Ammon's horn (tissue), 1 donor: ENCODE data around the gene TEKT3.

Experiments
- DNase-seq: peaks from one replicate; pipeline ENCODE4 v3.0.0-alpha.2; 2016; ENCODE audit warnings: low spot score

TEKT3 gene

DNA sequence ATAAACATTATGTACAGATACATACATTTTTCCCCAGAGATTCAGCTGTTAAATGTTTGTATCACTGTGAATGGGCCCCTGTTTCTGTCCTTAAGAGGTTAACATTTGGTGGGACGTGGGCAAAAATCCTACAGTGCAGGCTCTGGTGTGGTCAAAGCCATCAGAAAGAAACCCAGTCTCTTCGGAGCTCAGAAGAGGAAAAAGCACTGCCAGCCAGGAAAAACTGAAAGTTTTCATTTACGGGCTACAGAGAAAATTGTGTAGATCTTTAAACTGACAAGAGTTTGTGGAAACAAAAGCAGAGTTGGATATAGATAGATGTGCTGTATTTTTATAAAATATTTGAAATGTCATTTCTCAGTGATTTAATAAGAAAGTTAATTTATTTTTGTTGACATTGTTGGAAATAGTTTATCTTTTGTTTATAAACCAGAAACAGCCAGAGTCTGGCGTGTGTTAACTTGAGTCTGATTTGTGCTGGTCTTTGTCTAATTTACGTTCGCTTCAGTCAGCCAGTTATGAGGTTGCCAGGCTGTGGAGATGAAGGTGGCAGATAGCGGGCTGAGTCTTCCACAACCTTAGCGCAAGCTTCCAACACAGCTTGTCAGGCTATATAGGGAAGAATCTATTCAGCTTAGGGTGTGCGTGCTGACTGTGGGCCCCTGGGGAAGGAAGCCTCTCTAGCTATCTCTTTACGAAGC lies 9.5 kb upstream of the TEKT3 start:
- no peak for DNase-seq

DNA sequence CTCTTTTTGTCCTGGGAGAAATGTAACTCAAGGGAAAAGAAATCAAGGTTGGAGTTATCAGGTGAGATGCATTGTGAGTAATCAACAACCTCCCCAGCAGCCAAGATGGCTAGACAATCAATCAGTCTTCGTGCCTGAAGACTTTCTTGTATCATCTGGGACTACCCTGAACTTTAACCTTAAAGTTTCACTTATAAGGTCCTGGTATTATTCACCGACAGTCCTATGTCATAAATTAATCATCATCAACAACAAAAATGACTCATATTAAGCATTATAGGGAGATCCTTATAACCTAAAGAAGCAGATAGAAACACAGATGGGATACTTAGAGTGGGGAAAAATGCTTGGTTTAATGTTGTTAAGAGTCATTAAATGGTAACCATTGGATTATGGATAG lies 7.7 kb upstream of the TEKT3 start:
- no peak for DNase-seq

DNA sequence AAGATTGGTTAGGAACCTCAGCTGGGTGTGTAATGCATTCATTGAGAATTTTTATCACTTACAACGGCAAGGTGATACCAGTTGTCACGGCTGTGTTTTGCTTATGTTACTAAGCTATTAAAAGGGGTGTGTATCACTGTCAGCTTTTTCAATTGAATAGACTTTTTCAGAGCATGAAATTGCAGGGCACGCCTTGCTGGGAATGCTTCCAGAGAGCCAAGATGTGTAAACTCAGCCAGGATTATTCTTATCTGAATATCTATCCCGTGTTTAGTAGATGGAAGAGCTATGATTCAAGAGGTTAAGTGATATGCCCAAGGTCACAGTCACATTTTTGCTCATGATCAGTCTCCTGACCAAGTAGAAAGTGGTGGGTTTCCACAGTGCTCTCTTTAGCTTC lies 6.6 kb upstream of the TEKT3 start:
- DNase-seq: no peak

DNA sequence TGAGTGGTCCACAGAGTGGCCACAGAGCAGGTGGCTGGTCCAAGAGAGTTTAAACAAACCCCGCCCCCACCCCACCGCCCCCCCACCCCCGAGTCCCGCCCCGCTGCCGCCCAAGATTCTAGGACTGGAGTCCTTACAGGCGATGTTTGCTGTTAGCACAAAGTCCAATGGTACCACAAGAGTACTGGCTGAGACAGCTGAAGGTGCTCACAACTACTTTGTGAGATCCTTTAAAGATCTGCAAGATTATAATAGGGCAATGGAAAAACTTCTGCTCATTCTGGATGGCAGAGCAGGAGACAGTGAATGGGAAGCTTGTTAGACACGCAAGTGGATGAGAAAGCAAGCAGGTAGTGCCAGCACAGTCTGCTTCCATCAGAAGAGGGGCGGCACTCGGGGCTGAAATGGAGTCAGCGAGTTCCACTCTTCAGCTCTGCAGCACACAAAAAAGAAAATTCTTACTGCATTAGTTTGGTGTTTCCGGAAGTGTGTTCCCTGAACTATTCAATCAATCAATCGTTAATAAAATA lies 4.7 kb upstream of the TEKT3 start:
- no peak for DNase-seq

DNA sequence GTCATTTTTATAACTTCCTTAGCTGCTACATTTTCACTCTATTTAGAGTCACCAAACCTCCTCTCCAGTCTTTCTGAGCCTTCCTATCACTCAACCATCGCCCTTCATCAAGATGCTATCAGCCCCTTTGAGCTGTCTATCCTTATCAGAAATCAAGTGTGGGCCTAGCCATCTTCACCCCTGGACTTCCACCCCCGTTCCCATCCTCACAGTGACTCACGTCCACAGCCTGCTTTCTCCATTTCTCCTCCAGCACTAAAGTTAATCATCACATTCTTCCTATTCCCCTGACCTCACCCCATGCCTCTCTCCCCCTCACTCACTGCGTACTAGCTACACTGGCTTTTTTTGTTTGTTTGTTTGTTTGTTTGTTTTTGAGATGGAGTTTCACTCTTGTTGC lies 2.4 kb upstream of the TEKT3 start:
- no peak for DNase-seq

DNA sequence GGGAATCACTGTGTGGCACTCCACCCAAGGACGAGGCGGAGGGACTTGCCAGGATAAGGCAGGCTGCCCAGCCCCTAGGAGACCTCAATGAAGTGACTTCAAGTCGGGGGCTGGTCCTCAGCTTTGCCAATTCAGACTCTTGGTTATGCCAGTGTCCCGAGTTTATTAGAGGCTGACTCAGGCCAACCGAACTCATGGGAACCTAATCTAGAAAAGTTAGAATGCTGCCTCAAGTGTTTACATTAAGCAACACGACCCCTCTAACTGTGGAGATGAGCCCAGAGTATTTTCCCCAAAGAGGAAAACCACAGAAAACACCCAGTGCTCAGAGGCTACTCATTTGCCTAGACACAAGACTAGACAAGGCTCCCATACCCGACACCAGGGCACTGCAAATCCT lies 1.1 kb upstream of the TEKT3 start:
- no peak for DNase-seq

DNA sequence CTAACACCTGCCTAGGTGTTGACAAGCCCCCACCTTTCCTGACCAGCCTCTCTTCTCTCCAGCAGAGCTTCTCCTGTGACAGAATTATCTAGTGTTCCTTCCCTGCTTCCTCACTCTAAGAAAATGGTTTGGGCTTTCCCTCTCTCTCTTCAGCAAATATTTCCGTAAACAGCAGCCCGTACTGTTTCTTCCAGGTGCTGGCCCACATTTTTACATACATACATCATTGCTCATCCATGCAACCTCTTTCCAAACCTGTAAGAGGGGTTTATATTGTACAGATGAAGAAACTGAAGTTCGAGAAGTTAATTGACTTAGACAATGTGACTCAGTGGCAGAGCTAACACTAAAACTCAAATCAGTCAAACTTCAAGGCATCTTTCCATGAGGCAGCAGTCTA lies 569 bp upstream of the TEKT3 start:
- no peak for DNase-seq

DNA sequence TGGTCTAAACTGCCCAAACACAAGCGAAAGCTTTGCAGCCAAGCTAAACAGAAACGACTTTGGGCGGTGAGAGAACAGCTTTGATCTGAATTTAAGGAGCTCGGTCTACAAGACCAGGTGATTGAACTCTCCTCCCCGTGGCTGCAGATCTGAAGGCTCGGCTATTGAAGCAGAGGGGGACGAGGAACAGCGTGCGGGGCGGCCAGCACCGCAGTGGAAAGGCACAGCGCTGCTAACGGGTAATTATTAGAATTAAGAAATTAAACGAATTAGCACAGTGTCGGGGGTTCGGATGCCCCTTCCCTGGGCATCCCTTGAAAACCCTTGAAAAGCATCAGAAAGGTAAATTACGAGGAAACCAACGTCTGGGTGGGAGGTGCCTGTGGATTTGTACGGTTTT lies 431 bp downstream of the TEKT3 start:
- no peak for DNase-seq

DNA sequence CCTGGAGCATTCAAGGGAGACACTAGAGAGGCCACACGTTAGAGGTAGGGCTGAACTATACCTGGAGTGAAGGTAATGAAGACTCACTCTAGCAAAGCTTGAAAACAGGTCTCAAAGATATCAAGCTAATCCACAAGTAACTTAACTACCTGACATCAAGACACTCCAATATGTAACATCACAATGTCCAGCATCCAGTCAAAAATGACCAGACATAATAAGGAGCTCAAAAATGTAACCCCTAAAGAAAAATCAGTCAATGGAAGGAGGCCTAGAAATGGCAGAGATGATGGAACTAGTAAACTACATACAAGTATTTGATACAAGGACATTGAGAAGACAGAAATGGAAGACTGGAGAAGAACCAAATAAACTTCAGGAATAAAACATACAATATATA lies 6.0 kb downstream of the TEKT3 start:
- no peak for DNase-seq

DNA sequence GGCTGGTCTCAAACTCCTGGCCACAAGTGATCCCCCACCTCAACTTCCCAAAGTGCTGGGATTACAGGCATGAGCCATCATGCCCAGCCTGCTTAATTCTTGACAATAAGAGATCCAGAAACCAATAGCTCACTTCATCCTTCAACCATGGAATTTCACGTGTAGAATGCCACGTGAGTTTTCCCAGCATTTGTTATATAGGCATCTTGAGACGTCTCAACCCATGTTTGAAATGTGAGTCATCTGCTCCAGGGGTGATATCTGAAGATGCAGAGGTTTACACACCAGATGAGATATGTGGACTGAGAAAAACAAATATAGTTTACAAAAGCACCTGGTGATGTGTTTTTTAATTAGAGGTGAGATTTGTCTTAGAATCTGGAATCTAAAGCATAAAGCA lies 7.1 kb downstream of the TEKT3 start:
- DNase-seq: no peak

DNA sequence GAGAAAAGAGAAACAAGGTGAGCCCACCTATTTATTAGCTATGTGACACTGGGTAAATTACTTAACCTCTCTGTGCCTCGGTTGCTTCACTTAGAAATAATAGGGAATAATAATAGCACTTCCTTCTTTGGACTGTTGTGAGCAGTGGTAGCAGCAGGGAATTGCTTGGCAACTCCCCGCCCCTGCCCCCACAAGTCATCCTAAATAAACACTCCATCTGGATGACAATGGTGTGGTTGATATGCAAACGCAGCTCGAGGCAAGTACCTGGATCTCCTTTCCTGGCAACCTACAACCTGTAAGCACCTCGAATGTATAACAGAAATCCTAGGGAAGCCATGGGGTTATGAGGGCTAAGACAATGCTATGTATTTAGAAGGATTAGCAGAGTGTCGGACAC lies 9.1 kb downstream of the TEKT3 start:
- no peak for DNase-seq

DNA sequence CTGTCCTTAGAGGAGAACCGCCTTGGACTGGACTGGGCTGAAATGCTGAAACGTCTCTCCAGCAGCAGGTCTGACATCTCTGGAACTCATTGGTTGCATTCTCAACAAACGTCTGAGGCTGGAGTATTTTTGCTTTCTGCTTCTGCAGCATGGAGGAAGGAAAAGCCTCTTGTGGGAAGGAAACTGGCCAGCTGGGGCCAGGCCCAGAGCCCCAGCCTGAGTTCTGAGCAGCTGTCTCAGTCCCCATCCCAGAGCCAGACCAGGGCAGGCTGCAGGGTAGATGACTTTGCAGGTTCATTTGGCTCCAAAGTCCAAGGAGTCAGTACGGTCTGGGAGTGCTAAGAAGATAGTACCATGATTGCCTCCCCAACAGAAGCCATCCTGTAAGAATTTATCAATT lies 18.3 kb downstream of the TEKT3 start:
- DNase-seq: no peak

DNA sequence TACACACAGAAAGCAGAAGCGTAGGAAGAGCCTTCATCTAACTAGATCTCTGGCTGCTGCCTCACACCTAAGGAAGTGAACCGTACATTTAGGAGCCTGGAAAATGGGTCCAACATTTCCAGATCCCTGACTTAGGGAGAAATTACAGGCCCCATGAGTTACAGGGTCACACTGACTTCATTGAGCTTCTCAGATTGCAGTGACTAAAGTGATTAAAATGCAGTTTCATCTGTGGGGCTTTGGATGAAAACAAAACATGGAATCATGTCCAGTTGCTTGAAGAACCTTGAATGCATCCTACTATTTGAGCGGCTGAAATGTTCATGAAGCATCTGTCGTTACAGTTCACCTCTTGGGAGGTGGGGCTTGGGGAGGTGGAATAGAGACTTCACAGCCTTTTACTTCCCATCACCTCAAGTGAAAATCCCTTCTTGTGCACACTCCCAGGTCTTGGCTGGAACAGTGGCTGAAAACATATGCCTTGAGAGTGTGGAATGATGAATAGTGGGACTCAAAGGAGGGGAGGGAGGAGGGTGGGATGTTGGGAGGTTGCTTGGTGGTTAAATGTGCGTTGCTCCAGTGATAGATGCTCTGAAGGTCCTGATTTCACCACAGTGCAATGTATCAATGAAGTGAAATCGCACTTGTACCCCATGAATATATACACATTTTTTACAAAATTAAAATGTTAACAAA lies 19.7 kb downstream of the TEKT3 start:
- no peak for DNase-seq

DNA sequence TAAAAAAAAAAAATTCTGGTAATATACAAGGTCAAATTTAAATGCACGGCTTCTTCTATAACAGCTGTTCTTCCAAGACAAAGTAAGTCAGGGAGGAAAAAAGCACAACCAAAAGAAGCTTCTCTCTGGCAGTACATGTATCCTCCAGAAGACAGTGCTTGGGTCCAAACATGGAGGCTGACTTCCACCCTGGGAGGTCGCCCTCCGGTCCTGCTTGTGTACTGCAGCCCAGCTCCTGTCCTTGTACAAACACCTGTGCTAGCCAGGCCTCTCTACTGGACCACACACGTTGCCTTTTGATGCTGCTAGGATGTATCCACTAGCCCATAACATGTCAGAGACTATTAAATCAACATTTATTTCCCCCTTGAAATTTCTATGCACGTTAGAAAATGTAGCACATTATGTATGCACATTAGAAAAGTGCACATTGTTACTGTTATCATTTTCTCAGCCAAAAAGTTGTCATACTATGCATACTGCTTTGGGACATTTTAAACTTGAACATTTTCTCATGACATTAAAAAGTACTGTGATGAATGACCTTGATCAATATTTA lies 21.9 kb downstream of the TEKT3 start:
- DNase-seq: no peak

DNA sequence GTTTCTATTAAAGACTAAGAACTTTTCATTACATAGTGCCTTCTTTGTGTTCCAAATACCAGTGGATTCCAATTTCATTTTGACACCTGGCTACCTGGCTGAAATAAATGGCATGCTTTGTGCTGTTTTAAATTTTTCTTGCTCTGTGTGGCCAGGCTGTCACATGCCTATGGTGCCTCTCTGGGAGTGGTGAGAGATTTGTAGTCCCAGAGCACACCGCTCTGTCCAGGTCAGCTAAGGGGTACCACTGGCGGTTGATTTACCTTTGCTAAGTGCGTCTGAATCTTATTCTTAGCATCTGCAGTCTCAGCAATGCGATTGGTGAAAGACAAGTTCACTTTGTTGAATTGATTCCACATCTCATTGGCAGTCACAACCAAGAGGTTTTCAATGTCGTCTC lies 29.4 kb downstream of the TEKT3 start:
- no peak for DNase-seq

DNA sequence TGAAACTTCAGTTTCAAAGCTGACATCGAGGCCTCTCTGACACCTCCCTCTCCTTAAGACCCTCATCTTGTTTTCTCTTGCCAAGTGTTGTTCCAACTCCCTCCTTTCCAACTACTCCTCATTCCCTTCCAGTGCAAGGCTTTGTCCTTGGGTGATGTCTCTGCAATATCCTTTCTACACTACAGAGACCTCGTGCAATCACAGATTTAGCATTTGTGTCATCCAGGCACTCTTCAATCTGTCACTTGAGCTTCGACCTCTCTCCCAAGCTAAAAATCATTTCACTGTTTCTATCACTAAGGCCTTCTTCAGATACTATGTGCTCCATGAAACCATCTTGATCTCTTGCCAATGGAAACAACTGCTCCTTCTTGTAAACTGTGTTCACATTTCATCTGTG lies 31.6 kb downstream of the TEKT3 start:
- no peak for DNase-seq

DNA sequence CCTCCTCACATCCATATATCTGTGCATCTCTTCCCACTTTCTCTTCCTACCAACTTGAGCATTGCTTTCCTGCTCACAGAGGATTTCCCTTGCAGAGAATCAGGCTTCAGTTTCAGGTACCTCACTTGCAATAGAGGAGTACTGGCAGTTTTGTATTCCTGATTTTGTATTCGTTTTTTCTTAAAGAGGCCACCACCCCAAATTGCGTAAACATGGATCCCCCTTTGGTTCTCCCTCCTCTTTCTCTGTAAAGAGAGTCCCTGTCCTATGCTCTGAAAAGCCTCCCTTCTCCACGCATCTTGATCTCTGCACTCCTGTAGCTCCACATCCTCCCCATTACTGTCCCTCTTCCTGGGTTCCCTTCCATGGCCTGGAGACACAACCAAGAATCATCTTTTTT lies 32.2 kb downstream of the TEKT3 start:
- DNase-seq: no peak

DNA sequence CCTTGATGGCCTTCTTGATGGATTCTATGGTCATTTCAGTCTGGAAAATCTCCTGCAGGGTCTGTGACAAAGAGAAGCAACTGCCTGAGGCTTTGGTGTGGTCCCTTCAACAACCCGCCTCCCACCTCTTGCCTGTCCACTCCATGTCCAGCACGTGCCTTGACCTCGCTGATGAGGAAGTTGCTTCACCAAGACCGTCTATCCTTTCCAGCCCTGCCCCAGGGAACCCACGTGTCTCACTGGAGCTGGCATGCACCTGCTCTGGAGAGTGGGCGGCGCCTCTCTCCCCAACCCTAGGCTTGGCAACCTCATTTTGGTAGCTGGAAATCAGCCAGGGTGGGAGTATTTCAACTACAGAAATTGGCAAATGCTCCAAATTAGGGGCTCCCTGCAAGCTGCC lies 32.6 kb downstream of the TEKT3 start:
- DNase-seq: no peak

DNA sequence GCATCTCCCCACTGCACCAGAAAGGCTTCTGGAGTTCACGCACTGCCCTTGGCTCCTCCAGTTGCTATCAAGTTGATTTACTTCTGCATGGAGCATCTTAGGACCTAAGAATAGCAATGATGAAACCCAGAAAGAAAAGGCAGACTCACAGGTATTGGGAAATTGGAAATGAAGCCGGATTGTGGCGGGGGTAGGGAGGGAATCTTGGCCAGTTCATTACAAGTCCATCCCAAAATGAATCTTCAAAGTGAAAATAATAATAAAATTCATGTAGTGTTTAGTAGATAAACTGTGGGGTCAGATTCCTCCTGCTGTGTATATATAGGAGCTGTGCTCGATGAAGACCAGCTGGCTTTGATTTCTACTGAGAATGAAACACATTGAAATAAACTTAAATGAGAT lies 33.7 kb downstream of the TEKT3 start:
- no peak for DNase-seq

DNA sequence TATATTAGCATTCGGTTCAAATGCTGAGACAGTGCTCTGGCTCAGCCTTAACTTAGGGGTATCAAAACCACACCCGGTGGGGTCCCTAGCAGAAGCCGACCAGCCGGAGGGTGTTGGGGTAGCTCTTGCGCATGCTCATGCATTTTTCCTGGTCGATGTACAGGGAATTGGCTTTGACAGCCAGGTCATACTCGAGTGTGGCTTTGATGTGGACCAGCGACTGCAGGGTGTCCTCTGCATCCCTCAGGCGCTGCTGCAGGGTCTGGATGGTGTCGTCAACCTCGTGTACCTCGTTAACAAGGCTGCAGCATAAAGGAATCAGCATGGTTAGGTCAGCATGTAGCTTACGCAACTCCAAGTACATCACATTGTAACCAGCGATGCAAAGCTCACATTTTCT lies 37.5 kb downstream of the TEKT3 start:
- no peak for DNase-seq

DNA sequence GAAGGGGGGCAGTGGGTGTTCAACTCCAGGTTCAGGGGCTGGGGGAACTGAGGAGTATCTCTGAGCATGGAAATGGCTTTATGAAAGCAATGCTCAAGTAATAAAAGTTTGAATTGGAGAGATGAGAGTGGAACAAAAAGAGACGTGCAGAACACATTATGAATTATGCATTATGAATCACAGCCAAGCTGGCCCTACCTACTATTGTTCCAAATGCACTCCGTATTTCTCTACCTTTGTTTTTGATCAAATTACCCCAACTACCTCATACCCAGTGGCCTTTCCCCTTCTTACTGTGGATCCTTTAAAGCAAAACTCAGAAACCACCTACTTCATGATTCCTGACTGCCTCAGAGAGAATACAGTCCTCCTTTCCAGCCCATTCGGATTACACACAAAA lies 38.1 kb downstream of the TEKT3 start:
- no peak for DNase-seq

DNA sequence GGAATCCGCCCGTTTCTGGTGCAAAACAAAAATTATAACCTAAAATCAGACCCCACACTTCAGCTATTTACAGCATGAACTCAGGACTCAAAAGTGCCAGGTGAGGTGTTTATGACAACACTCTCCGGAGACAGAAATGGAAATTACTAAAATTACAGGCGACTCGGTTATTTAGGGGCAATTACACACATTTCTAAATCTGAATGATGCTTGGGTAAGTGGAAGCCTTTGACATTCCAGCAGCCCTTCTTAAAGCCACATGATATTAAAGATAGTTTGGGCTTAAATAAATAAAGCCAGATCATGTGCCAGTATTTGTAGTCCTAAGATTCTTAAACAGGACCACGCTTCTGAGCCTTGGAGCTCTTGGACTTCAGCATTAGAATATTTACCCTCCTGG lies 39.6 kb downstream of the TEKT3 start:
- DNase-seq: no peak

DNA sequence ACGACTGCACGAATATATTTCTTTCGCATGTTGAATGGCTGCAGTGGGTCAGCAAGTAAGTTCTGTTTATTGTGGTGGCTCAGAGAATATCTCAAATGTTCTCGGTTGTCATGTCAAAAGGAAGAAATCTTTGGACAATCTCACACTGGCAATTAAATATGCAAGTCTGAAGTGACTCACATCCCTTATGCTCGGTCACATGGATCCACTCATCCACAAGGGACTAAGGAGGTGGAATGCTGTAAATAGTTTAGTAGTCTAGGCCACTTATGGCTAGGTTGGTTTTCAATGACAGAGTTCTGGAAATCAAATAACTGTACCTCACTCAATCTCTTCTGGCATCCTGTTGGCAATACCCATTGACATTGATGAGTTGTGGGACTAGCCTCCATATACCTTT lies 43.2 kb downstream of the TEKT3 start:
- no peak for DNase-seq

DNA sequence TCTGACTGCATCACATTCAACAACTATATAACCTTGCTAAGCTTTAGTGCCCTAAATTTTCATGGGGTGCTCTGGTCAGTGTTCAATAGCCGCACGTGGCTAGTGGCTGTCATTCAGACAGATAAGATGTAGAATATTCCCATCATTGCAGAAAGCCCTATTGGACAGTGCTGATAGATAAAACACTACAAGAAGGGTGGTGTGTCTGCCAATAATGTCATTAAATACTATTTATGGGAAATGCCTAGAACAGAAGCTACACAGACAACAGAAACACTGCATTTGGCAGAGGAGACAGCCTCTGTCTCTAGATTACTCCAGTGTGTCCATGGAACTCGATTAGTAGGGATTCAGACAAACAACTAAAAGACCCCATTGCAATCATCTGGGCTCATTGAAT lies 47.8 kb downstream of the TEKT3 start:
- DNase-seq: no peak
